HepG2 (cell line): Measurements from ENCODE around the gene TUNAR. TPM values are rescaled to one million over a fixed set of nuclear protein-coding genes. Genes with fewer than 3 reads are reported as not detected.

ENCODE experiments used
- ATAC-seq: fragments of 200-7000 bp; cut with Tn5 transposase; 3 replicates; pipeline ENCODE4 v1.9.1; 2020; ENCODE audit warnings: mild to moderate bottlenecking, moderate library complexity
- BruUV-seq: library from RNA; stranded (reverse); fragments of 400-500 nt; replicated peaks from 2 replicates; lab custom pipeline; 2021; lab: Mats Ljungman, UMichigan
- CTCF ChIA-PET: fragments of 300-600 bp; formaldehyde crosslinking; extraction: SDS; loops from one replicate; lab custom pipeline; 2021; ENCODE audit warnings: low total read pairs, inconsistent platforms, low intra/inter-chr PET ratio; lab: Yijun Ruan, JAX
- POLR2A ChIA-PET: fragments of 350-600 bp; sonication (Branson Sonifier 250); formaldehyde crosslinking; loops from one replicate; lab custom pipeline; 2020; ENCODE audit warnings: antibody characterized with exemption, inconsistent platforms; lab: Yijun Ruan, JAX
- DNase-seq: peaks from one replicate; pipeline ENCODE4 v3.0.0-alpha.2; 2015; ENCODE audit warnings: low spot score
- FAIRE-seq: peaks from 3 replicates; lab custom pipeline; 2011; peaks lifted over from hg19 to GRCh38; lab: Jason Lieb, UNC
- H2AFZ ChIP-seq: one replicate; pipeline ENCODE4 v1.6.1; 2011; ENCODE audit warnings: low read length, inconsistent platforms
- H3K27ac ChIP-seq: fragments of 300-600 bp; 3 replicates; pipeline ENCODE4 v1.8.0; 2011; ENCODE audit warnings: mixed run types, mild to moderate bottlenecking, mixed read lengths, low read length, inconsistent platforms; ENCODE audit not compliant: insufficient read depth; ENCODE audit errors: extremely low read length
- H3K27me3 ChIP-seq, 2 experiments: fragments of 200-600 bp in 1 of 2; 2 replicates in 1 of 2; 3 replicates in 1 of 2; pipeline versions ENCODE4 v1.6.0 to v1.8.0; 2011; ENCODE audit warnings: low read length in 2 of 2, mild to moderate bottlenecking in 2 of 2, moderate library complexity in 2 of 2, inconsistent platforms in 1 of 2; ENCODE audit not compliant: insufficient read depth in 2 of 2, control insufficient read depth in 1 of 2
- H3K36me3 ChIP-seq, 2 experiments: fragments of 200-600 bp in 1 of 2; replicated peaks in 1 of 2; 2 replicates in 1 of 2; 3 replicates in 1 of 2; pipeline versions ENCODE4 v1.5.1 to v1.8.0; 2011; ENCODE audit warnings: low read length in 2 of 2, inconsistent platforms in 1 of 2; ENCODE audit not compliant: insufficient read depth in 2 of 2, control insufficient read depth in 1 of 2
- H3K4me1 ChIP-seq: 2 replicates; pipeline ENCODE4 v1.5.1; 2012; ENCODE audit warnings: low read length, inconsistent platforms; ENCODE audit not compliant: insufficient read depth
- H3K4me2 ChIP-seq: 2 replicates; pipeline ENCODE4 v1.6.0; 2011; ENCODE audit warnings: low read depth, low read length, inconsistent platforms
- H3K4me3 ChIP-seq, 3 experiments: fragments of 200-600 bp in 1 of 3; sonication (generic), shearing (Covaris generic) in 1 of 3; replicated peaks in 1 of 3; 2 replicates each; pipeline ENCODE4 v1.5.1; 2011 to 2016; ENCODE audit warnings: low read length in 3 of 3, inconsistent platforms in 2 of 3, low read depth in 2 of 3, mild to moderate bottlenecking in 2 of 3, control low read depth in 1 of 3, mixed read lengths in 1 of 3; ENCODE audit not compliant: insufficient read depth in 1 of 3
- H3K79me2 ChIP-seq: one replicate; pipeline ENCODE4 v1.6.1; 2011; ENCODE audit warnings: low read length, inconsistent platforms; ENCODE audit not compliant: insufficient read depth
- H3K9ac ChIP-seq: 2 replicates; pipeline ENCODE4 v1.6.0; 2011; ENCODE audit warnings: mild to moderate bottlenecking, low read depth, low read length, inconsistent platforms; ENCODE audit not compliant: insufficient read depth
- H3K9me3 ChIP-seq: 2 replicates; pipeline ENCODE4 v1.5.1; 2012; ENCODE audit warnings: mild to moderate bottlenecking, low read length
- H4K20me1 ChIP-seq: 2 replicates; pipeline ENCODE4 v1.6.0; 2011; ENCODE audit warnings: inconsistent platforms, mild to moderate bottlenecking, low read length, moderate library complexity; ENCODE audit not compliant: insufficient read depth
- CCDC6 ChIP-seq: sonication (generic); formaldehyde crosslinking; IDR thresholded peaks from 2 replicates; pipeline ENCODE4 v1.8.1; 2022; ENCODE audit warnings: mild to moderate bottlenecking, missing genetic modification reagents, moderate library complexity
- FOXJ3 ChIP-seq: sonication (generic); formaldehyde crosslinking; IDR thresholded peaks from 2 replicates; pipeline ENCODE4 v1.4.0; 2020; ENCODE audit warnings: missing genetic modification reagents, mild to moderate bottlenecking, borderline replicate concordance
- JUND ChIP-seq: sonication (generic); formaldehyde crosslinking; IDR thresholded peaks from 2 replicates; pipeline ENCODE4 v1.8.0; 2022; ENCODE audit warnings: mild to moderate bottlenecking, missing genetic modification reagents
- MLLT10 ChIP-seq: sonication (generic); formaldehyde crosslinking; IDR thresholded peaks from 2 replicates; pipeline ENCODE4 v1.4.0; 2020; ENCODE audit warnings: missing genetic modification reagents
- NFAT5 ChIP-seq: sonication (generic); formaldehyde crosslinking; IDR thresholded peaks from 2 replicates; pipeline ENCODE4 v1.4.0; 2020; ENCODE audit warnings: missing genetic modification reagents
- SYNCRIP ChIP-seq: fragments of 200-400 bp; formaldehyde crosslinking; IDR thresholded peaks from 2 replicates; pipeline ENCODE4 v1.6.1; 2018; ENCODE audit warnings: mild to moderate bottlenecking, low read depth, low read length; ENCODE audit not compliant: insufficient read depth
- ZNF34 ChIP-seq: sonication (generic); formaldehyde crosslinking; IDR thresholded peaks from 2 replicates; pipeline ENCODE4 v1.4.0; 2020; ENCODE audit warnings: mild to moderate bottlenecking, missing genetic modification reagents, borderline replicate concordance
- ZNF367 ChIP-seq: sonication (generic); formaldehyde crosslinking; IDR thresholded peaks from 2 replicates; pipeline ENCODE4 v1.4.0; 2020; ENCODE audit warnings: missing genetic modification reagents, borderline replicate concordance
- ZNF678 ChIP-seq: sonication (generic); formaldehyde crosslinking; IDR thresholded peaks from 2 replicates; pipeline ENCODE4 v1.4.0; 2020; ENCODE audit warnings: mild to moderate bottlenecking, missing genetic modification reagents
- ZNF703 ChIP-seq: sonication (generic); formaldehyde crosslinking; IDR thresholded peaks from 2 replicates; pipeline ENCODE4 v1.5.1; 2020; ENCODE audit warnings: missing genetic modification reagents, mild to moderate bottlenecking, moderate library complexity, borderline replicate concordance
- ZZZ3 ChIP-seq: sonication (generic); formaldehyde crosslinking; IDR thresholded peaks from 2 replicates; pipeline ENCODE4 v1.4.0; 2020; ENCODE audit warnings: missing genetic modification reagents, mild to moderate bottlenecking, borderline replicate concordance
- WGBS: methylation state at CpG from one replicate; pipeline ENCODE4 v1.1.6; 2017; ENCODE audit warnings: low lambda C conversion rate; 5-methylcytosine and 5-hydroxymethylcytosine counted together
- in situ Hi-C: cut with HindIII; loops from 2 replicates; pipeline ENCODE4 v1.10.0; 2017; ENCODE audit warnings: low pct_unique_long_range_greater_than_20kb; ENCODE audit not compliant: extremely low pct_ligation_motif_present
- intact Hi-C: fragments of 100-400 bp; cut with micrococcal nuclease; formaldehyde crosslinking; loops from one replicate; pipeline ENCODE4 v1.10.0; 2022; ENCODE audit not compliant: unreplicated experiment
- polyA plus RNA-seq, 8 experiments: library from polyadenylated mRNA; depleted of rRNA in 3 of 8; stranded (reverse) in 7 of 8; unstranded in 1 of 8; fragments of >200 nt; fragmentation: Illumina TruSeq in 4 of 8; extraction: Trizol in 4 of 8; gene quantifications; 2 replicates each; pipeline versions ENCODE4 v1.2.1 to v1.2.3, GENCODE V29; 2011 to 2016; ENCODE audit warnings: low read depth in 4 of 8, missing spikeins in 1 of 8, mixed read lengths in 1 of 8; ENCODE audit not compliant: insufficient read depth in 1 of 8
- total RNA-seq, 5 experiments: library from RNA; depleted of rRNA; stranded (reverse); fragments of >200 nt; fragmentation: Illumina TruSeq; extraction: Trizol; gene quantifications; 2 replicates each; pipeline ENCODE4 v1.2.3, GENCODE V29; 2016; ENCODE audit warnings: low read depth in 1 of 5
- TF ChIP-seq, protein P1 (sequence below): sonication (generic); formaldehyde crosslinking; IDR thresholded peaks from 2 replicates; pipeline ENCODE4 v1.5.1; 2020; ENCODE audit warnings: mild to moderate bottlenecking, missing genetic modification reagents, borderline replicate concordance

TUNAR gene
- total and polyA plus RNA-seq, 2 of the 13 experiments (the other 11 are each of a cell fraction or from before 2014, with no cell fraction given), result not detected

DNA sequence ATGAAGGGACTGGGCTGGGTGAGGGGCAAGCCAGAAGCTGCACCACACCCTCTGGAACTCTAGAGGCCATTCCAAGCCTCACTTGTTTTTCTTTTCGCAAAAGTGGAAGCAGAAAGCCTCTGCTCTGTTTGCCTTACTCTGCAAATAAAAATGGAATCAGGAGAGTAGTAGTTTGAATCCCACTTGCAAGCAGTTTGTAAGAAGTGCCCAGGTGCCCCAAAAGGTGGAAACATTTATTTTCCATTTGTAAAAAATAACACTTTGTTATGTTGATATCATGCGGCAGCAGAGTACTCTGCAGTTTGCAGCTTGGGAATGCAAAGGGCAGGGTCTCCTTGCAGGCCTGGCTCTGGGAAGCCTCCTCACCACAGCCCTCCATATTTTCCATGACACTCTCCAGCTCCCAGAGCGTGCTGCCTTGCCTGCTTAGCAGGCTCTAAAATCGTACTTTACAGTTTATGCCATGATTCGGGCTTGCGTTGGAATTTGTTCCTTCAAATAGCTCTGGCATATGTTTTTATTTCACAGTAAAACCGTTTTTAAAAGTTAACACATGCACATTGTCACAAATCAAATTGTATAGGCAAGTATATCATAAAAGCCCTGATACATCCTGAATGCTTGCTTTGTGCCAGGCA, 20.0 kb downstream of the TUNAR start (continued):
- no peak for TF ChIP-seq NFAT5 (CRISPR knock-in tag)
- TF ChIP-seq, all 625 proteins: peak for 0

DNA sequence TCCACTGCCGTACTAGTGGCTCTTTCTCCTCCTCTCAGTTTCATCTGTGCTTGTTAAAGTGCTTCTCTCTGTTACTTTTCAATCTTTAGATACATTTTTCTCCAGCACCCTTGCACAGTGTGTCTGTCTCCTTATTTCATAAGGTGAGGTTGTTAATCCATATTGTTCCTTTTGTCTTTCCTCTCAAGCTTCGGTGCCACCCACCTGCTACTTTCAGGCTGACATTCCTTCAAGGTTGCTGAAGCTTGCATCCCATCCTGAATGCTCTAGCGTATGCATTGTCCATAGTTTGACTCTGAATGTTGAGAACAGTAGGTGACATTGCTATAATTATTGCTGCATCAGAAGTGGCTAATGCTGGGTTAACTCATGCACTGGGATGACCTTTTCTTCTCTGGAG, 20.6 kb downstream of the TUNAR start:
- H3K4me3 ChIP-seq, result no peak overlapping the region
- intact Hi-C loops, result no loop called here
- no peak overlapping the region for H3K27ac ChIP-seq
- H3K36me3 ChIP-seq, result no peaks in the 10 kb centered on the region
- BruUV-seq, result no TSS peak
- WGBS, result 3% methylated on average over 3 of the region's 3 CpGs
- H3K79me2 ChIP-seq, result no peaks in the 10 kb centered on the region
- ATAC-seq (no peak), DNase-seq (no peak), FAIRE-seq (no peak)
- no peaks in the 10 kb centered on the region for H3K4me1 ChIP-seq
- no peaks in the 10 kb centered on the region for H4K20me1 ChIP-seq
- H3K4me2 ChIP-seq, result no peak overlapping the region
- no peak overlapping the region for H3K9ac ChIP-seq
- POLR2A ChIA-PET, result no interaction called here
- CTCF ChIA-PET, result interaction anchor here (2.1 kb wide), 1 partner anchor 97 kb away, joined by 11 read pairs; no protein-coding TSS in a partner anchor
- in situ Hi-C loops, result no loop called here
- no peak overlapping the region for H2AFZ ChIP-seq
- peaks cover 0 to 52% of the 10 kb centered on the region in 2 experiments; a peak in 3 of 5 replicates for H3K27me3 ChIP-seq
- H3K9me3 ChIP-seq, result no peaks in the 10 kb centered on the region
- TF ChIP-seq JUND (no peak), FOXJ3 (CRISPR knock-in tag) (no peak), MLLT10 (CRISPR knock-in tag) (no peak), SYNCRIP (no peak), CCDC6 (CRISPR knock-in tag) (no peak), ZZZ3 (no peak), ZNF34 (CRISPR knock-in tag) (no peak), ZNF703 (CRISPR knock-in tag) (no peak), ZNF678 (CRISPR knock-in tag) (no peak), ZNF367 (no peak)
- TF ChIP-seq, protein P1, sequence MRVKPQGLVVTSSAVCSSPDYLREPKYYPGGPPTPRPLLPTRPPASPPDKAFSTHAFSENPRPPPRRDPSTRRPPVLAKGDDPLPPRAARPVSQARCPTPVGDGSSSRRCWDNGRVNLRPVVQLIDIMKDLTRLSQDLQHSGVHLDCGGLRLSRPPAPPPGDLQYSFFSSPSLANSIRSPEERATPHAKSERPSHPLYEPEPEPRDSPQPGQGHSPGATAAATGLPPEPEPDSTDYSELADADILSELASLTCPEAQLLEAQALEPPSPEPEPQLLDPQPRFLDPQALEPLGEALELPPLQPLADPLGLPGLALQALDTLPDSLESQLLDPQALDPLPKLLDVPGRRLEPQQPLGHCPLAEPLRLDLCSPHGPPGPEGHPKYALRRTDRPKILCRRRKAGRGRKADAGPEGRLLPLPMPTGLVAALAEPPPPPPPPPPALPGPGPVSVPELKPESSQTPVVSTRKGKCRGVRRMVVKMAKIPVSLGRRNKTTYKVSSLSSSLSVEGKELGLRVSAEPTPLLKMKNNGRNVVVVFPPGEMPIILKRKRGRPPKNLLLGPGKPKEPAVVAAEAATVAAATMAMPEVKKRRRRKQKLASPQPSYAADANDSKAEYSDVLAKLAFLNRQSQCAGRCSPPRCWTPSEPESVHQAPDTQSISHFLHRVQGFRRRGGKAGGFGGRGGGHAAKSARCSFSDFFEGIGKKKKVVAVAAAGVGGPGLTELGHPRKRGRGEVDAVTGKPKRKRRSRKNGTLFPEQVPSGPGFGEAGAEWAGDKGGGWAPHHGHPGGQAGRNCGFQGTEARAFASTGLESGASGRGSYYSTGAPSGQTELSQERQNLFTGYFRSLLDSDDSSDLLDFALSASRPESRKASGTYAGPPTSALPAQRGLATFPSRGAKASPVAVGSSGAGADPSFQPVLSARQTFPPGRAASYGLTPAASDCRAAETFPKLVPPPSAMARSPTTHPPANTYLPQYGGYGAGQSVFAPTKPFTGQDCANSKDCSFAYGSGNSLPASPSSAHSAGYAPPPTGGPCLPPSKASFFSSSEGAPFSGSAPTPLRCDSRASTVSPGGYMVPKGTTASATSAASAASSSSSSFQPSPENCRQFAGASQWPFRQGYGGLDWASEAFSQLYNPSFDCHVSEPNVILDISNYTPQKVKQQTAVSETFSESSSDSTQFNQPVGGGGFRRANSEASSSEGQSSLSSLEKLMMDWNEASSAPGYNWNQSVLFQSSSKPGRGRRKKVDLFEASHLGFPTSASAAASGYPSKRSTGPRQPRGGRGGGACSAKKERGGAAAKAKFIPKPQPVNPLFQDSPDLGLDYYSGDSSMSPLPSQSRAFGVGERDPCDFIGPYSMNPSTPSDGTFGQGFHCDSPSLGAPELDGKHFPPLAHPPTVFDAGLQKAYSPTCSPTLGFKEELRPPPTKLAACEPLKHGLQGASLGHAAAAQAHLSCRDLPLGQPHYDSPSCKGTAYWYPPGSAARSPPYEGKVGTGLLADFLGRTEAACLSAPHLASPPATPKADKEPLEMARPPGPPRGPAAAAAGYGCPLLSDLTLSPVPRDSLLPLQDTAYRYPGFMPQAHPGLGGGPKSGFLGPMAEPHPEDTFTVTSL (CRISPR knock-in tag), result no peak
